ENCODE data around the gene SENP1. TPM values are rescaled to one million over a fixed set of nuclear protein-coding genes. Genes with fewer than 3 reads are reported as not detected.

SENP1 gene

GRCh38 chr12:47993491-47993890 lies 112.4 kb downstream of the SENP1 start:
- peaks cover 2% of the 10 kb centered on the region for H3K4me1 ChIP-seq (ENCODE audit: control insufficient read depth, insufficient read depth, low read depth, low read length)
- no peak overlapping the region for H3K4ac ChIP-seq (ENCODE audit: low read depth in 1 of 2, low read length in 2 of 2)
- no peak overlapping the region for H3K9ac ChIP-seq (ENCODE audit: low read length)
- no peak overlapping the region for H3K4me3 ChIP-seq (ENCODE audit: insufficient read depth in 1 of 2, low read depth in 1 of 2, low read length in 2 of 2)
- H3K4me2 ChIP-seq (ENCODE audit: low read length, poor library complexity, severe bottlenecking), result no peak overlapping the region
- H2BK120ac ChIP-seq (ENCODE audit: low read depth, low read length), result no peak overlapping the region
- H3K14ac ChIP-seq (ENCODE audit: low read length in 2 of 2), result no peak overlapping the region
- no peaks in the 10 kb centered on the region for H3K79me1 ChIP-seq (replicated peaks; ENCODE audit: low read length, poor library complexity, severe bottlenecking)
- H3K36me3 ChIP-seq (ENCODE audit: control insufficient read depth in 1 of 2, insufficient read depth in 2 of 2, low read depth in 1 of 2, low read length in 2 of 2), result no peaks in the 10 kb centered on the region
- H3K18ac ChIP-seq (ENCODE audit: low read depth in 1 of 2, low read length in 2 of 2), result no peak overlapping the region
- no peak overlapping the region for H2AK5ac ChIP-seq (ENCODE audit: low read length, severe bottlenecking)
- H4K8ac ChIP-seq (ENCODE audit: low read length), result no peak overlapping the region
- peaks cover 67 to 92% of the 10 kb centered on the region in 2 experiments for H3K27me3 ChIP-seq (ENCODE audit: control insufficient read depth in 1 of 2, insufficient read depth in 1 of 2, low read length in 2 of 2)
- H2BK5ac ChIP-seq (ENCODE audit: low read depth, low read length, poor library complexity, severe bottlenecking), result no peak overlapping the region
- no peak overlapping the region for H2AFZ ChIP-seq (ENCODE audit: low read depth, low read length)
- DNase-seq, result no peak
- no peaks in the 10 kb centered on the region for H3K9me3 ChIP-seq (ENCODE audit: control insufficient read depth, low read length)
- H3K23ac ChIP-seq (ENCODE audit: low read length in 2 of 2), result no peak overlapping the region
- H3K27ac ChIP-seq (ENCODE audit: low read length, poor library complexity, severe bottlenecking), result no peak overlapping the region
- 95% methylated on average over 5 of the region's 5 CpGs for WGBS
- no peak overlapping the region for H4K91ac ChIP-seq (ENCODE audit: low read length)
- no peak overlapping the region for H2BK15ac ChIP-seq (ENCODE audit: low read depth, poor library complexity, severe bottlenecking)
- no peak overlapping the region for H2BK12ac ChIP-seq (ENCODE audit: low read length in 2 of 2)

Small RNA genes lying within 50 kb of the gene (small RNA-seq; reads per million reads assigned to genes)
- gene MIR6505 (ENCODE audit: low read depth) (6.6 reads per million, percentile 67 among the genes with 10 or more reads in this experiment), gene RNU6-1203P (ENCODE audit: low read depth) (not detected)

All from mesenchymal stem cell (in vitro differentiated cells and primary cell).